ENCODE measurements around the gene HSPA9.
A peak's percentile ranks its signal among the peaks of the same experiment; 100 is the strongest.

The HSPA9 gene

GRCh38 chr5:138575194-138576015 lies at the start of gene HSPA9 (continued):
- 0 out of 2 replicates have a peak, but pooled peaks have one; percentile 13 for TF ChIP-seq PRDM2 (tag by site-specific recombination; IDR thresholded peaks at IDR 0.05; ENCODE audit: borderline replicate concordance)
- TF ChIP-seq ZSCAN30 (tag by site-specific recombination; IDR thresholded peaks at IDR 0.05), result peak; percentile 76
- peak; percentile 86 for TF ChIP-seq ZBTB8A (tag by site-specific recombination; IDR thresholded peaks at IDR 0.05)
- TF ChIP-seq, protein P1, sequence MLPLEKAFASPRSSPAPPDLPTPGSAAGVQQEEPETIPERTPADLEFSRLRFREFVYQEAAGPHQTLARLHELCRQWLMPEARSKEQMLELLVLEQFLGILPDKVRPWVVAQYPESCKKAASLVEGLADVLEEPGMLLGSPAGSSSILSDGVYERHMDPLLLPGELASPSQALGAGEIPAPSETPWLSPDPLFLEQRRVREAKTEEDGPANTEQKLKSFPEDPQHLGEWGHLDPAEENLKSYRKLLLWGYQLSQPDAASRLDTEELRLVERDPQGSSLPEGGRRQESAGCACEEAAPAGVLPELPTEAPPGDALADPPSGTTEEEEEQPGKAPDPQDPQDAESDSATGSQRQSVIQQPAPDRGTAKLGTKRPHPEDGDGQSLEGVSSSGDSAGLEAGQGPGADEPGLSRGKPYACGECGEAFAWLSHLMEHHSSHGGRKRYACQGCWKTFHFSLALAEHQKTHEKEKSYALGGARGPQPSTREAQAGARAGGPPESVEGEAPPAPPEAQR (tag by site-specific recombination; IDR thresholded peaks at IDR 0.05), result peak; percentile 87
- TF ChIP-seq ZNF366 (tag by site-specific recombination; conservative IDR thresholded peaks at IDR 0.05), result peak; percentile 27; the same call in 1 of the 2 replicates
- TF ChIP-seq ZNF2 (tag by site-specific recombination; IDR thresholded peaks at IDR 0.05), result peak; percentile 94
- TF ChIP-seq ZIC2 (tag by site-specific recombination; IDR thresholded peaks at IDR 0.05), result peak; percentile 94
- peak; percentile 88 for TF ChIP-seq YY1 (tag by site-specific recombination; IDR thresholded peaks at IDR 0.05)
- TF ChIP-seq ZFP69B (tag by site-specific recombination; IDR thresholded peaks at IDR 0.05), result peak; percentile 50; the same call in 1 of the 2 replicates
- peak; percentile 31; the same call in 1 of the 2 replicates for TF ChIP-seq ZNF391 (tag by site-specific recombination; IDR thresholded peaks at IDR 0.05; ENCODE audit: borderline replicate concordance, low read depth)
- peak; percentile 90 for TF ChIP-seq KLF16 (tag by site-specific recombination; IDR thresholded peaks at IDR 0.05)
- TF ChIP-seq WT1 (tag by site-specific recombination; IDR thresholded peaks at IDR 0.05), result peak; percentile 7; the same call in 1 of the 2 replicates
- TF ChIP-seq ZNF394 (tag by site-specific recombination; IDR thresholded peaks at IDR 0.05; ENCODE audit: borderline replicate concordance), result peak; percentile 60; the same call in 1 of the 2 replicates
- TF ChIP-seq KLF8 (tag by site-specific recombination; IDR thresholded peaks at IDR 0.05), result peak; percentile 89
- 0 out of 2 replicates have a peak, but pooled peaks have one; percentile 47 for TF ChIP-seq SCRT1 (tag by site-specific recombination; IDR thresholded peaks at IDR 0.05; ENCODE audit: borderline replicate concordance)
- TF ChIP-seq ZNF837 (tag by site-specific recombination; IDR thresholded peaks at IDR 0.05), result no peak
- TF ChIP-seq ZNF10 (tag by site-specific recombination; IDR thresholded peaks at IDR 0.05), result peak; percentile 38; the same call in 1 of the 2 replicates
- TF ChIP-seq ZNF274 (IDR thresholded peaks at IDR 0.05; ENCODE audit: low read length), result no peak
- TF ChIP-seq ZNF274 (tag by site-specific recombination; IDR thresholded peaks at IDR 0.05; ENCODE audit: borderline replicate concordance), result no peak
- TF ChIP-seq, protein P2, sequence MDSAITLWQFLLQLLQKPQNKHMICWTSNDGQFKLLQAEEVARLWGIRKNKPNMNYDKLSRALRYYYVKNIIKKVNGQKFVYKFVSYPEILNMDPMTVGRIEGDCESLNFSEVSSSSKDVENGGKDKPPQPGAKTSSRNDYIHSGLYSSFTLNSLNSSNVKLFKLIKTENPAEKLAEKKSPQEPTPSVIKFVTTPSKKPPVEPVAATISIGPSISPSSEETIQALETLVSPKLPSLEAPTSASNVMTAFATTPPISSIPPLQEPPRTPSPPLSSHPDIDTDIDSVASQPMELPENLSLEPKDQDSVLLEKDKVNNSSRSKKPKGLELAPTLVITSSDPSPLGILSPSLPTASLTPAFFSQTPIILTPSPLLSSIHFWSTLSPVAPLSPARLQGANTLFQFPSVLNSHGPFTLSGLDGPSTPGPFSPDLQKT (IDR thresholded peaks at IDR 0.05; ENCODE audit: borderline replicate concordance, low read depth, low read length), result peak; percentile 79; the same call in 1 of the 2 replicates
- peak; percentile 84 for TF ChIP-seq GLIS2 (tag by site-specific recombination; IDR thresholded peaks at IDR 0.05)
- no peak for TF ChIP-seq MYNN (tag by site-specific recombination; IDR thresholded peaks at IDR 0.05; ENCODE audit: borderline replicate concordance)
- peak; percentile 9; the same call in 1 of the 2 replicates for TF ChIP-seq ZBTB20 (tag by site-specific recombination; IDR thresholded peaks at IDR 0.05)
- no peak for TF ChIP-seq ZNF510 (tag by site-specific recombination; IDR thresholded peaks at IDR 0.05; ENCODE audit: insufficient replicate concordance)
- TF ChIP-seq KLF10 (tag by site-specific recombination; IDR thresholded peaks at IDR 0.05), result peak; percentile 70; the same call in 1 of the 2 replicates
- peak; percentile 88 for TF ChIP-seq ZBTB17 (tag by site-specific recombination; IDR thresholded peaks at IDR 0.05)
- peak; percentile 78; the same call in 1 of the 2 replicates for TF ChIP-seq EGR2 (tag by site-specific recombination; IDR thresholded peaks at IDR 0.05; ENCODE audit: low read depth)
- TF ChIP-seq, protein P3, sequence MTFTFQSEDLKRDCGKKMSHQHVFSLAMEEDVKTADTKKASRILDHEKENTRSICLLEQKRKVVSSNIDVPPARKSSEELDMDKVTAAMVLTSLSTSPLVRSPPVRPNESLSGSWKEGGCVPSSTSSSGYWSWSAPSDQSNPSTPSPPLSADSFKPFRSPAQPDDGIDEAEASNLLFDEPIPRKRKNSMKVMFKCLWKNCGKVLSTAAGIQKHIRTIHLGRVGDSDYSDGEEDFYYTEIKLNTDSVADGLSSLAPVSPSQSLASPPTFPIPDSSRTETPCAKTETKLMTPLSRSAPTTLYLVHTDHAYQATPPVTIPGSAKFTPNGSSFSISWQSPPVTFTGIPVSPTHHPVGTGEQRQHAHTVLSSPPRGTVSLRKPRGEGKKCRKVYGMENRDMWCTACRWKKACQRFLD (tag by site-specific recombination; IDR thresholded peaks at IDR 0.05), result no peak

Measured in HEK293 (cell line).